ENCODE results near the gene UBE2J1. TPM values are rescaled to one million over a fixed set of nuclear protein-coding genes. Genes with fewer than 3 reads are reported as not detected.

Gene UBE2J1
- total RNA-seq, 1 experiment from 2014 or later, result 22.4 TPM

- Histone ChIP-seq H3F3A (ENCODE audit: low read length, unreplicated experiment) (no peaks in the 10 kb centered on the region), H3K4me2 (ENCODE audit: low read length) (peak overlapping the region; percentile 27; the same call in 1 of the 2 replicates), H3K4me1 (ENCODE audit: insufficient read depth, low read length) (peaks cover 26% of the 10 kb centered on the region), H2AFZ (ENCODE audit: low read length) (no peak overlapping the region), H3K36me3 (ENCODE audit: low read depth, low read length) (no peaks in the 10 kb centered on the region), H3K27me3 (ENCODE audit: low read length) (no peaks in the 10 kb centered on the region), H3K79me2 (ENCODE audit: low read length) (no peaks in the 10 kb centered on the region), H3K9ac (ENCODE audit: low read length) (peak overlapping the region; percentile 35; the same call in 1 of the 2 replicates), H3K9me2 (replicated peaks; ENCODE audit: low read length) (no peaks in the 10 kb centered on the region), H3K9me3 (ENCODE audit: low read length) (no peaks in the 10 kb centered on the region), H4K20me1 (ENCODE audit: low read length) (no peaks in the 10 kb centered on the region), H3K27ac (ENCODE audit: low read length) (peak overlapping the region; percentile 90), H3K4me3 (ENCODE audit: low read length) (no peak overlapping the region)
- BruUV-seq (replicated peaks), result no TSS peak
- intact Hi-C loops (cut with micrococcal nuclease), result no loop called here
- POLR2A ChIA-PET (ENCODE audit: unreplicated experiment), result no interaction called here
- DNase-seq, result peak; percentile 45
- TF ChIP-seq CTCF (conservative IDR thresholded peaks at IDR 0.05; ENCODE audit: low read depth, low read length) (peak; percentile 40; the same call in 1 of the 2 replicates), EZH2 (IDR thresholded peaks at IDR 0.05; ENCODE audit: low read length, unreplicated experiment) (no peak)
- CTCF ChIA-PET, result no interaction called here
- ATAC-seq, result peak; percentile 3; the same call in 1 of the 2 replicates
Observed at GRCh38 chr6:89299466-89299850, 53.1 kb downstream of the UBE2J1 start.

DNA sequence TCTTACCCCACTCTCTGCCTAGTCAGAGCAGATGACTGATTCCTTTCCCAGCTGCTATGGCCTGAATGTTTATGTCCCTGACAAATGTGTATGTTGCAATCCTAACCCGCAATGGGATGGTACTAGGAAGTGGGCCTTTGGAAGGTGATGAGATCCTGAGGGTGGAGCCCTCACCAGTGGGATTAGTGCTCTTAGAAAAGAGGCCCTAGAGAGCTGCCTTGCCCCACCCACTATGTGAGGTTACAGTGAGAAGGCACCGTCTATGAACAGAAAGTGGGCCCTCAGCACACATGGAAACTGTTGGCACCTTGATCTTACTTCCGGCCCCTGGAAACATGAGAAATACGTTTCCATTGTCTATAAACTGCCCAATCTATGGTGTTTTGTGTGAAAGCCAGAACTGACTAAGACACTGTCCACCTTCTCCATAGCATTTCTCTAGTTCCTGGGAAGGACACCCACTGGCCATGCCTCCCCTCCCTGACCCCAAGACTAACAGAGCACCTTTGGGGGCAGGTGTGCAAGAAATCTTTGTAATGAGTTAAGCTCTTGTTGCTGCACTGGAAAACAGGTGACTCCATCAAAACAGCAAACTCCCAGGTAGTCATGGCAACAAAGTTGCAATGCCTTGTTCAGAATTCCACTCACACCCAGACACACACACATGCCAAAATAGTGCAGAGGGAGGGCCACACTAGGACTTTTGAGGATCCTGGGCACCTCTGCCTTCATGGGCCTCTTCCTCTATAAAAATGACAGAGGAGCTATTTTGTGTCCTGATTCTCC lies 53.6 kb downstream of the UBE2J1 start:
- no peaks in the 10 kb centered on the region for H3K36me3 ChIP-seq (ENCODE audit: low read depth, low read length)
- ChIA-PET CTCF (interaction anchor here (0.6 kb wide), 1 partner anchor 218 kb away, joined by 12 read pairs; the partner anchor contains the start of gene PNRC1), POLR2A (ENCODE audit: unreplicated experiment) (no interaction called here)
- no peaks in the 10 kb centered on the region for H3K9me2 ChIP-seq (replicated peaks; ENCODE audit: low read length)
- H2AFZ ChIP-seq (ENCODE audit: low read length), result no peak overlapping the region
- no peaks in the 10 kb centered on the region for H3K79me2 ChIP-seq (ENCODE audit: low read length)
- peak overlapping the region; percentile 73 for H3K4me2 ChIP-seq (ENCODE audit: low read length)
- H3K9me3 ChIP-seq (ENCODE audit: low read length), result no peaks in the 10 kb centered on the region
- peak overlapping the region; percentile 57 for H3K9ac ChIP-seq (ENCODE audit: low read length)
- H3K27ac ChIP-seq (ENCODE audit: low read length), result peak overlapping the region; percentile 90
- no peaks in the 10 kb centered on the region for H3K27me3 ChIP-seq (ENCODE audit: low read length)
- BruUV-seq (replicated peaks), result no TSS peak
- intact Hi-C loops (cut with micrococcal nuclease), result loop anchor here (1.0 kb wide), 1 partner anchor 53 kb away; the partner anchor contains the start of gene UBE2J1
- H3K4me1 ChIP-seq (ENCODE audit: insufficient read depth, low read length), result peaks cover 26% of the 10 kb centered on the region
- DNase-seq, result peak; percentile 89
- H3F3A ChIP-seq (ENCODE audit: low read length, unreplicated experiment), result no peaks in the 10 kb centered on the region
- H3K4me3 ChIP-seq (ENCODE audit: low read length), result peak overlapping the region; percentile 22; the same call in 1 of the 2 replicates
- no peaks in the 10 kb centered on the region for H4K20me1 ChIP-seq (ENCODE audit: low read length)
- TF ChIP-seq CTCF (conservative IDR thresholded peaks at IDR 0.05; ENCODE audit: low read depth, low read length) (no peak), EZH2 (IDR thresholded peaks at IDR 0.05; ENCODE audit: low read length, unreplicated experiment) (no peak), EZH2phosphoT487 (IDR thresholded peaks at IDR 0.05; ENCODE audit: borderline replicate concordance, low read length) (no peak)
- peak; percentile 53 for ATAC-seq
